Fibroblast of lung (primary cell): ENCODE measurements around the gene CYSTM1. TPM values are rescaled to one million over a fixed set of nuclear protein-coding genes. Genes with fewer than 3 reads are reported as not detected.
A peak's percentile ranks its signal among the peaks of the same experiment; 100 is the strongest.

Experiments used
- DNase-seq, 2 donors: peaks; one replicate each; pipeline versions ENCODE4 v3.0.0 to v3.0.0-alpha.2; 2010; ENCODE audit warnings: low read depth in 2 of 2
- H2AFZ ChIP-seq: 2 replicates; pipeline ENCODE4 v1.5.1; 2012; ENCODE audit warnings: low read length, control low read depth, inconsistent platforms
- H3K27ac ChIP-seq: 2 replicates; pipeline ENCODE4 v1.5.1; 2011; ENCODE audit warnings: low read length, control low read depth; ENCODE audit not compliant: insufficient read depth
- H3K27me3 ChIP-seq: 2 replicates; pipeline ENCODE4 v1.5.1; 2011; ENCODE audit warnings: mild to moderate bottlenecking, low read length; ENCODE audit not compliant: control insufficient read depth, insufficient read depth
- H3K36me3 ChIP-seq: 2 replicates; pipeline ENCODE4 v1.5.1; 2011; ENCODE audit warnings: low read length; ENCODE audit not compliant: control insufficient read depth, insufficient read depth
- H3K4me1 ChIP-seq: 2 replicates; pipeline ENCODE4 v1.5.1; 2011; ENCODE audit warnings: low read length; ENCODE audit not compliant: control insufficient read depth, insufficient read depth; ENCODE audit errors: extremely low read depth
- H3K4me2 ChIP-seq: 2 replicates; pipeline ENCODE4 v1.5.1; 2011; ENCODE audit warnings: low read length, control low read depth; ENCODE audit not compliant: insufficient read depth; ENCODE audit errors: extremely low read depth
- H3K4me3 ChIP-seq, 4 experiments: fragments of 200-600 bp in 1 of 4; sonication (generic) in 1 of 4; replicated peaks in 1 of 4; 2 replicates each; pipeline ENCODE4 v1.5.1; 2011 to 2016; ENCODE audit warnings: low read length in 4 of 4, low read depth in 3 of 4, mild to moderate bottlenecking in 3 of 4, control low read depth in 2 of 4, inconsistent platforms in 1 of 4, mixed read lengths in 1 of 4; ENCODE audit not compliant: insufficient read depth in 1 of 4; ENCODE audit errors: control extremely low read depth in 1 of 4
- H3K79me2 ChIP-seq: 2 replicates; pipeline ENCODE4 v1.5.1; 2012; ENCODE audit warnings: mild to moderate bottlenecking, low read length, inconsistent platforms; ENCODE audit not compliant: control insufficient read depth, insufficient read depth
- H3K9ac ChIP-seq: 2 replicates; pipeline ENCODE4 v1.5.1; 2011; ENCODE audit warnings: mild to moderate bottlenecking, low read length, control low read depth; ENCODE audit not compliant: insufficient read depth
- H3K9me3 ChIP-seq: 2 replicates; pipeline ENCODE4 v1.5.1; 2012; ENCODE audit warnings: low read depth, low read length; ENCODE audit not compliant: control insufficient read depth, insufficient read depth
- H4K20me1 ChIP-seq: 2 replicates; pipeline ENCODE4 v1.5.1; 2011; ENCODE audit warnings: low read length; ENCODE audit not compliant: control insufficient read depth, insufficient read depth; ENCODE audit errors: extremely low read depth
- CTCF ChIP-seq, 2 donors: IDR thresholded peaks in 1 of 2; conservative IDR thresholded peaks in 1 of 2; 1 replicate in 1 of 2; 2 replicates in 1 of 2; pipeline ENCODE4 v1.5.1; 2011 to 2012; ENCODE audit warnings: low read length in 2 of 2, control low read depth in 1 of 2, inconsistent platforms in 1 of 2, low read depth in 1 of 2, mild to moderate bottlenecking in 1 of 2
- EZH2 ChIP-seq: IDR thresholded peaks from 2 replicates; pipeline ENCODE4 v1.5.1; 2012; ENCODE audit warnings: low read length, control low read depth, mild to moderate bottlenecking; ENCODE audit errors: missing control alignments
- polyA plus RNA-seq, 2 donors: library from polyadenylated mRNA; depleted of rRNA in 1 of 2; stranded (reverse) in 1 of 2; unstranded in 1 of 2; fragments of >200 nt; gene quantifications; 2 replicates each; pipeline ENCODE4 v1.2.1, GENCODE V29; 2011 to 2012; ENCODE audit warnings: missing spikeins in 1 of 2
- total RNA-seq: library from RNA; depleted of rRNA; stranded (reverse); fragments of >200 nt; gene quantifications from 2 replicates; pipeline ENCODE4 v1.2.1, GENCODE V29; 2014

Gene CYSTM1
- total and polyA plus RNA-seq, 2 donors (not counting 1 experiment from before 2014, with no cell fraction given): 24.3 to 35.8 TPM

- H3K27me3 ChIP-seq: no peaks in the 10 kb centered on the region
- no peak overlapping the region for H3K9ac ChIP-seq
- no peaks in the 10 kb centered on the region for H3K36me3 ChIP-seq
- no peaks in the 10 kb centered on the region for H4K20me1 ChIP-seq
- no peak overlapping the region for H2AFZ ChIP-seq
- peaks cover 30% of the 10 kb centered on the region for H3K4me1 ChIP-seq
- no peak overlapping the region for H3K4me2 ChIP-seq
- H3K79me2 ChIP-seq: peaks cover 4% of the 10 kb centered on the region
- DNase-seq: peak; percentile 57 to 88
- no peak overlapping the region for H3K4me3 ChIP-seq
- H3K27ac ChIP-seq: peak overlapping the region; percentile 30
- TF ChIP-seq CTCF (conservative IDR thresholded peaks at IDR 0.05 in 1 of 2, IDR thresholded peaks at IDR 0.05 in 1 of 2; ENCODE audit: low read depth in 1 of 2, low read length in 2 of 2): no peak
- no peak for TF ChIP-seq EZH2
- no peaks in the 10 kb centered on the region for H3K9me3 ChIP-seq
These were observed 71.6 kb downstream of the CYSTM1 start for GRCh38 chr5:140246378-140247122.

GRCh38 chr5:140248414-140248813 is 73.4 kb downstream of the CYSTM1 start:
- no peak overlapping the region for H2AFZ ChIP-seq
- H3K9ac ChIP-seq: no peak overlapping the region
- no peak for DNase-seq
- no peaks in the 10 kb centered on the region for H3K36me3 ChIP-seq
- H3K4me2 ChIP-seq: no peak overlapping the region
- H3K4me3 ChIP-seq: no peak overlapping the region
- no peak for TF ChIP-seq EZH2
- TF ChIP-seq CTCF (conservative IDR thresholded peaks at IDR 0.05 in 1 of 2, IDR thresholded peaks at IDR 0.05 in 1 of 2; ENCODE audit: low read depth in 1 of 2, low read length in 2 of 2): no peak
- H3K4me1 ChIP-seq: peaks cover 34% of the 10 kb centered on the region
- H4K20me1 ChIP-seq: no peaks in the 10 kb centered on the region
- H3K27ac ChIP-seq: no peak overlapping the region
- no peaks in the 10 kb centered on the region for H3K27me3 ChIP-seq
- H3K9me3 ChIP-seq: no peaks in the 10 kb centered on the region
- H3K79me2 ChIP-seq: peaks cover 12% of the 10 kb centered on the region

- H3K4me1 ChIP-seq: peaks cover 41% of the 10 kb centered on the region
- TF ChIP-seq EZH2: no peak
- no peak for TF ChIP-seq CTCF (conservative IDR thresholded peaks at IDR 0.05 in 1 of 2, IDR thresholded peaks at IDR 0.05 in 1 of 2; ENCODE audit: low read depth in 1 of 2, low read length in 2 of 2)
- H3K9me3 ChIP-seq: no peaks in the 10 kb centered on the region
- no peak overlapping the region for H3K27ac ChIP-seq
- H2AFZ ChIP-seq: no peak overlapping the region
- H3K4me2 ChIP-seq: no peak overlapping the region
- no peaks in the 10 kb centered on the region for H4K20me1 ChIP-seq
- H3K9ac ChIP-seq: no peak overlapping the region
- DNase-seq: no peak
- H3K4me3 ChIP-seq: no peak overlapping the region
- H3K36me3 ChIP-seq: no peaks in the 10 kb centered on the region
- peaks cover 14% of the 10 kb centered on the region for H3K79me2 ChIP-seq
- H3K27me3 ChIP-seq: no peaks in the 10 kb centered on the region
These were observed 74.5 kb downstream of the CYSTM1 start for GRCh38 chr5:140249536-140249935.
